Erythroblast (primary cell): ENCODE results near the gene GDF3.

ENCODE experiments used
- GATA1 ChIP-seq: IDR thresholded peaks from 2 replicates; pipeline ENCODE4 v1.6.1; 2011; ENCODE audit warnings: low read depth, mild to moderate bottlenecking, control low read depth, low read length, moderate library complexity
- POLR2A ChIP-seq: IDR thresholded peaks from 2 replicates; pipeline ENCODE4 v1.6.1; 2011; ENCODE audit warnings: mild to moderate bottlenecking, low read length

GRCh38 chr12:7711133-7711532 is 15.6 kb upstream of the GDF3 start, which contains the start of gene DPPA3:
- TF ChIP-seq POLR2A (no peak), GATA1 (no peak)
